ENCODE data around the gene CPXM2.

- no peak for TF ChIP-seq CTCF (IDR thresholded peaks at IDR 0.05; ENCODE audit: insufficient read depth, low read length)
- TF ChIP-seq SPI1 (IDR thresholded peaks at IDR 0.05; ENCODE audit: borderline replicate concordance, low read depth) = no peak
- TF ChIP-seq POLR2AphosphoS5 (IDR thresholded peaks at IDR 0.05; ENCODE audit: low read depth) = no peak
- no peak for TF ChIP-seq REST (IDR thresholded peaks at IDR 0.05; ENCODE audit: insufficient replicate concordance, low read depth)
- no peak for TF ChIP-seq GABPA (IDR thresholded peaks at IDR 0.05; ENCODE audit: low read depth)
These were observed 17.8 kb upstream of the CPXM2 start for GRCh38 chr10:123909426-123909825.
